H9 (cell line): ENCODE measurements around the gene UBE2U. TPM values are rescaled to one million over a fixed set of nuclear protein-coding genes. Genes with fewer than 3 reads are reported as not detected.

Experiments used
- DNase-seq: peaks from one replicate; pipeline ENCODE4 v3.0.0-alpha.2; 2017
- H2AFZ ChIP-seq: one replicate; pipeline ENCODE4 v1.6.1; 2013; ENCODE audit warnings: mild to moderate bottlenecking, low read length, control low read depth, moderate library complexity
- H2AK5ac ChIP-seq: 2 replicates; pipeline ENCODE4 v1.6.1; 2013; ENCODE audit warnings: low read length, control low read depth, mixed read lengths; ENCODE audit not compliant: insufficient read length
- H2BK120ac ChIP-seq: one replicate; pipeline ENCODE4 v1.6.1; 2013; ENCODE audit warnings: low read depth, mild to moderate bottlenecking, low read length, control low read depth, inconsistent platforms; ENCODE audit not compliant: poor library complexity, severe bottlenecking
- H2BK12ac ChIP-seq: 2 replicates; pipeline ENCODE4 v1.6.1; 2013; ENCODE audit warnings: low read length, control low read depth, mixed read lengths, low read depth; ENCODE audit not compliant: insufficient read length
- H2BK15ac ChIP-seq: 2 replicates; pipeline ENCODE4 v1.6.1; 2013; ENCODE audit warnings: low read depth, low read length, control low read depth
- H2BK20ac ChIP-seq: one replicate; pipeline ENCODE4 v1.6.1; 2013; ENCODE audit warnings: low read depth, mild to moderate bottlenecking, low read length, control low read depth, inconsistent platforms; ENCODE audit not compliant: poor library complexity, severe bottlenecking
- H2BK5ac ChIP-seq: 2 replicates; pipeline ENCODE4 v1.6.1; 2013; ENCODE audit warnings: low read length, control low read depth, mixed read lengths; ENCODE audit not compliant: insufficient read length
- H3K14ac ChIP-seq: 2 replicates; pipeline ENCODE4 v1.6.1; 2013; ENCODE audit warnings: low read length, control low read depth; ENCODE audit not compliant: insufficient read depth
- H3K18ac ChIP-seq: 2 replicates; pipeline ENCODE4 v1.6.1; 2013; ENCODE audit warnings: low read depth, mild to moderate bottlenecking, mixed read lengths, low read length, control low read depth; ENCODE audit not compliant: insufficient read length
- H3K23ac ChIP-seq: 2 replicates; pipeline ENCODE4 v1.6.1; 2013; ENCODE audit warnings: low read length, control low read depth, mixed read lengths, low read depth; ENCODE audit not compliant: insufficient read length
- H3K23me2 ChIP-seq: 2 replicates; pipeline ENCODE4 v1.6.1; 2013; ENCODE audit warnings: low read depth, mild to moderate bottlenecking, mixed read lengths, low read length, control low read depth; ENCODE audit not compliant: insufficient read length, poor library complexity, severe bottlenecking
- H3K27ac ChIP-seq: 2 replicates; pipeline ENCODE4 v1.5.1; 2013; ENCODE audit warnings: low read length, control low read depth, mixed read lengths, low read depth; ENCODE audit not compliant: insufficient read length
- H3K27me3 ChIP-seq: 2 replicates; pipeline ENCODE4 v1.6.1; 2013; ENCODE audit warnings: low read length, control low read depth, inconsistent platforms; ENCODE audit not compliant: insufficient read depth
- H3K4ac ChIP-seq: 2 replicates; pipeline ENCODE4 v1.6.1; 2013; ENCODE audit warnings: low read depth, mild to moderate bottlenecking, control low read depth, inconsistent platforms, low read length, moderate library complexity
- H3K4me1 ChIP-seq: 2 replicates; pipeline ENCODE4 v1.6.1; 2013; ENCODE audit warnings: low read length, control low read depth, inconsistent platforms; ENCODE audit not compliant: insufficient read depth
- H3K4me2 ChIP-seq: 2 replicates; pipeline ENCODE4 v1.6.1; 2013; ENCODE audit warnings: low read length, control low read depth, mixed read lengths; ENCODE audit not compliant: insufficient read length, insufficient read depth
- H3K56ac ChIP-seq: 2 replicates; pipeline ENCODE4 v1.6.1; 2013; ENCODE audit warnings: low read depth, mild to moderate bottlenecking, mixed read lengths, low read length, control low read depth; ENCODE audit not compliant: insufficient read length
- H3K79me1 ChIP-seq: 2 replicates; pipeline ENCODE4 v1.6.1; 2013; ENCODE audit warnings: low read depth, mild to moderate bottlenecking, moderate library complexity, low read length, control low read depth, inconsistent platforms; ENCODE audit not compliant: insufficient read depth, poor library complexity, severe bottlenecking
- H3K79me2 ChIP-seq: 2 replicates; pipeline ENCODE4 v1.6.1; 2013; ENCODE audit warnings: low read length, control low read depth, inconsistent platforms; ENCODE audit not compliant: insufficient read depth
- H3K9ac ChIP-seq: 2 replicates; pipeline ENCODE4 v1.6.1; 2013; ENCODE audit warnings: low read length, control low read depth, mixed read lengths; ENCODE audit not compliant: insufficient read length; ENCODE audit errors: extremely low read depth
- H3K9me3 ChIP-seq: one replicate; pipeline ENCODE4 v1.6.1; 2013; ENCODE audit warnings: low read depth, low read length, inconsistent platforms; ENCODE audit not compliant: control insufficient read depth
- H3T11ph ChIP-seq: one replicate; pipeline ENCODE4 v1.6.1; 2013; ENCODE audit warnings: mild to moderate bottlenecking, low read length, control low read depth, inconsistent platforms
- H4K20me1 ChIP-seq: one replicate; pipeline ENCODE4 v1.6.1; 2013; ENCODE audit not compliant: control insufficient read depth, insufficient read length, insufficient read depth
- H4K5ac ChIP-seq: 2 replicates; pipeline ENCODE4 v1.6.1; 2013; ENCODE audit warnings: low read depth, mild to moderate bottlenecking, mixed read lengths, low read length, control low read depth; ENCODE audit not compliant: insufficient read length
- H4K8ac ChIP-seq: replicated peaks from 2 replicates; pipeline ENCODE4 v1.6.1; 2013; ENCODE audit warnings: low read length, control low read depth, mixed read lengths, low read depth; ENCODE audit not compliant: insufficient read length
- H4K91ac ChIP-seq: 2 replicates; pipeline ENCODE4 v1.6.1; 2013; ENCODE audit warnings: low read depth, mild to moderate bottlenecking, moderate library complexity, mixed read lengths, low read length, control low read depth; ENCODE audit not compliant: insufficient read length
- H3K27ac Mint-ChIP-seq, 3 experiments: 2 replicates in 2 of 3; 3 replicates in 1 of 3; pipeline ENCODE4 v1.8.0; 2020 to 2021; ENCODE audit warnings: mixed read lengths in 3 of 3, mild to moderate bottlenecking in 1 of 3, moderate library complexity in 1 of 3
- H3K27me3 Mint-ChIP-seq: 2 replicates; pipeline ENCODE4 v1.8.0; 2021; ENCODE audit warnings: low read depth, mild to moderate bottlenecking, moderate library complexity, mixed read lengths
- H3K36me3 Mint-ChIP-seq, 3 experiments: 2 replicates in 2 of 3; 3 replicates in 1 of 3; pipeline ENCODE4 v1.8.0; 2020 to 2021; ENCODE audit warnings: low read depth in 3 of 3, mixed read lengths in 3 of 3; ENCODE audit not compliant: insufficient read depth in 1 of 3
- H3K4me1 Mint-ChIP-seq, 2 experiments: 2 replicates each; pipeline ENCODE4 v1.8.0; 2020; ENCODE audit warnings: mixed read lengths in 2 of 2
- H3K4me3 Mint-ChIP-seq, 2 experiments: 2 replicates in 1 of 2; 3 replicates in 1 of 2; pipeline ENCODE4 v1.8.0; 2020 to 2021; ENCODE audit warnings: mild to moderate bottlenecking in 2 of 2, mixed read lengths in 2 of 2, moderate library complexity in 1 of 2
- H3K9me3 Mint-ChIP-seq, 2 experiments: 2 replicates in 1 of 2; 3 replicates in 1 of 2; pipeline ENCODE4 v1.8.0; 2020; ENCODE audit warnings: mild to moderate bottlenecking in 2 of 2, mixed read lengths in 2 of 2, moderate library complexity in 1 of 2
- CTCF ChIP-seq: fragments of 200-600 bp; sonication (generic); conservative IDR thresholded peaks from 3 replicates; pipeline ENCODE4 v1.8.0; 2021; ENCODE audit warnings: antibody characterized with exemption, mild to moderate bottlenecking
- WGBS: extraction: QIAGEN DNeasy Blood & Tissue Kit; methylation state at CpG from one replicate; pipeline ENCODE4 v1.1.7; 2013; ENCODE audit warnings: missing lambda C conversion rate, low lambda C conversion rate, mixed read lengths; ENCODE audit not compliant: insufficient read length; ENCODE audit errors: extremely low coverage; 5-methylcytosine and 5-hydroxymethylcytosine counted together
- total RNA-seq: library from RNA; stranded (reverse); gene quantifications from 2 replicates; pipeline ENCODE4 v1.2.1, GENCODE V29; 2021

UBE2U gene
- total RNA-seq, 1 experiment from 2014 or later: not detected

GRCh38 chr1:64231153-64231552 lies 27.7 kb downstream of the UBE2U start:
- no peak for DNase-seq
- Histone ChIP-seq H4K91ac (no peak overlapping the region), H2BK12ac (no peak overlapping the region), H4K8ac (no peak overlapping the region), H3K14ac (no peak overlapping the region), H3K9me3 (no peaks in the 10 kb centered on the region), H3K4me1 (no peaks in the 10 kb centered on the region), H3K4ac (no peak overlapping the region), H4K20me1 (no peaks in the 10 kb centered on the region), H3K56ac (no peak overlapping the region), H3K27ac (no peak overlapping the region), H3T11ph (no peak overlapping the region), H2AK5ac (no peak overlapping the region), H2BK20ac (no peak overlapping the region), H2BK120ac (no peak overlapping the region), H2AFZ (no peak overlapping the region), H3K27me3 (no peaks in the 10 kb centered on the region), H3K23me2 (no peaks in the 10 kb centered on the region), H2BK5ac (no peak overlapping the region), H3K79me1 (no peaks in the 10 kb centered on the region), H2BK15ac (no peak overlapping the region), H3K9ac (no peak overlapping the region), H4K5ac (no peak overlapping the region), H3K18ac (no peak overlapping the region), H3K79me2 (no peaks in the 10 kb centered on the region), H3K4me2 (no peak overlapping the region), H3K23ac (no peak overlapping the region)
- no peak for TF ChIP-seq CTCF
- WGBS: no CpG with 5 or more reads among the region's 4 CpGs
- H3K4me1 Mint-ChIP-seq: 0 out of 4 replicates have a peak, but pooled peaks cover 0 to 3% of the 10 kb centered on the region in 2 experiments
- no peak overlapping the region for H3K4me3 Mint-ChIP-seq
- no peaks in the 10 kb centered on the region for H3K27me3 Mint-ChIP-seq
- H3K36me3 Mint-ChIP-seq: no peaks in the 10 kb centered on the region
- H3K27ac Mint-ChIP-seq: no peak overlapping the region
- H3K9me3 Mint-ChIP-seq: no peaks in the 10 kb centered on the region
